HL-60/S4 treated with retinoic acid at 250 ng/mL for 4 days and 3 days (cell line): ENCODE measurements around the gene RTL9.

Source experiments
- in situ Hi-C: fragments of 300-500 bp; cut with MboI; formaldehyde crosslinking; loops from 2 replicates; pipeline ENCODE4 v1.7.0; 2022; ENCODE audit warnings: low sequenced_read_pairs

The RTL9 gene

GRCh38 chrX:110403441-110404238 is 45.0 kb downstream of the RTL9 start:
- in situ Hi-C loops = loop anchor here (10.0 to 25.0 kb wide), 2 partner anchors 239 to 491 kb away; no protein-coding TSS in a partner anchor

- in situ Hi-C loops = loop anchor here (10.0 to 25.0 kb wide), 2 partner anchors 240 to 492 kb away; no protein-coding TSS in a partner anchor
Measured at GRCh38 chrX:110404376-110404775, 45.7 kb downstream of the RTL9 start.

GRCh38 chrX:110406250-110406649 is 47.6 kb downstream of the RTL9 start:
- in situ Hi-C loops = loop anchor here (10.0 to 25.0 kb wide), 2 partner anchors 241 to 494 kb away; no protein-coding TSS in a partner anchor

- in situ Hi-C loops = loop anchor here (10.0 to 25.0 kb wide), 2 partner anchors 242 to 495 kb away; no protein-coding TSS in a partner anchor
Measured at GRCh38 chrX:110406822-110407221, 48.2 kb downstream of the RTL9 start.

GRCh38 chrX:110407910-110408545 is 49.4 kb downstream of the RTL9 start:
- in situ Hi-C loops = loop anchor here (10.0 to 25.0 kb wide), 2 partner anchors 243 to 496 kb away; no protein-coding TSS in a partner anchor
